H1 (cell line): ENCODE data around the gene PRG3. TPM values are rescaled to one million over a fixed set of nuclear protein-coding genes. Genes with fewer than 3 reads are reported as not detected.

ENCODE experiments used
- ASH2L ChIP-seq: fragments of 200-600, 300-600 bp; sonication (generic); IDR thresholded peaks from one replicate; pipeline ENCODE4 v1.7.1; 2017; ENCODE audit warnings: low read length
- ATF3 ChIP-seq: IDR thresholded peaks from 2 replicates; pipeline ENCODE4 v1.6.1; 2011; ENCODE audit warnings: low read depth, mild to moderate bottlenecking, low read length; ENCODE audit not compliant: insufficient read depth
- CBX5 ChIP-seq: fragments of 300-800, 300-1000 bp; sonication (generic); IDR thresholded peaks from 2 replicates; pipeline ENCODE4 v1.7.1; 2016; ENCODE audit warnings: antibody characterized with exemption, low read length, low read depth
- CBX8 ChIP-seq: fragments of 300-800, 300-1000 bp; sonication (generic); IDR thresholded peaks from 2 replicates; pipeline ENCODE4 v1.7.1; 2016; ENCODE audit warnings: low read depth, low read length, borderline replicate concordance
- CEBPB ChIP-seq: IDR thresholded peaks from 2 replicates; pipeline ENCODE4 v1.6.1; 2012; ENCODE audit warnings: low read depth, low read length
- CHD1 ChIP-seq: IDR thresholded peaks from 2 replicates; pipeline ENCODE4 v1.6.1; 2012; ENCODE audit warnings: low read depth, low read length, improper control_type of control experiment
- E2F6 ChIP-seq: IDR thresholded peaks from 2 replicates; pipeline ENCODE4 v1.6.1; 2012; ENCODE audit warnings: inconsistent platforms
- EP300 ChIP-seq, 2 experiments: IDR thresholded peaks; 1 replicate in 1 of 2; 2 replicates in 1 of 2; pipeline ENCODE4 v1.6.1; 2011 to 2012; ENCODE audit warnings: low read depth in 2 of 2, low read length in 2 of 2, mild to moderate bottlenecking in 2 of 2, borderline replicate concordance in 1 of 2, inconsistent platforms in 1 of 2, moderate library complexity in 1 of 2
- EZH2 ChIP-seq: fragments of 200-600 bp; sonication (generic); IDR thresholded peaks from 2 replicates; pipeline ENCODE4 v1.7.1; 2012; ENCODE audit warnings: low read depth, mild to moderate bottlenecking, moderate library complexity, low read length, inconsistent platforms; ENCODE audit not compliant: severe bottlenecking
- FOSL1 ChIP-seq: IDR thresholded peaks from 2 replicates; pipeline ENCODE4 v1.6.1; 2011; ENCODE audit warnings: mild to moderate bottlenecking, low read depth, low read length, moderate library complexity; ENCODE audit not compliant: insufficient read depth
- KDM5A ChIP-seq: fragments of 200-600 bp; IDR thresholded peaks from 2 replicates; pipeline ENCODE4 v1.7.1; 2012; ENCODE audit warnings: mild to moderate bottlenecking, low read length, inconsistent platforms, mixed read lengths
- MAX ChIP-seq: IDR thresholded peaks from 2 replicates; pipeline ENCODE4 v1.6.1; 2012; ENCODE audit warnings: inconsistent platforms
- NRF1 ChIP-seq: IDR thresholded peaks from 2 replicates; pipeline ENCODE4 v1.6.1; 2011; ENCODE audit warnings: mild to moderate bottlenecking, low read depth, low read length, improper control_type of control experiment
- POLR2AphosphoS5 ChIP-seq: IDR thresholded peaks from 2 replicates; pipeline ENCODE4 v1.6.1; 2011; ENCODE audit warnings: low read depth, low read length
- RAD21 ChIP-seq, 2 experiments: IDR thresholded peaks in 1 of 2; conservative IDR thresholded peaks in 1 of 2; 2 replicates each; pipeline ENCODE4 v1.6.1; 2011; ENCODE audit warnings: low read depth in 2 of 2, low read length in 2 of 2, improper control_type of control experiment in 1 of 2, inconsistent platforms in 1 of 2, mild to moderate bottlenecking in 1 of 2, moderate library complexity in 1 of 2
- RBBP5 ChIP-seq: IDR thresholded peaks from 2 replicates; pipeline ENCODE4 v1.7.1; 2012; ENCODE audit warnings: low read depth, mild to moderate bottlenecking, inconsistent platforms, low read length, moderate library complexity, borderline replicate concordance
- SIN3A ChIP-seq, 2 experiments: IDR thresholded peaks in 1 of 2; conservative IDR thresholded peaks in 1 of 2; 2 replicates each; pipeline ENCODE4 v1.6.1; 2011 to 2012; ENCODE audit warnings: low read length in 2 of 2, improper control_type of control experiment in 1 of 2, low read depth in 1 of 2, mild to moderate bottlenecking in 1 of 2
- SIRT6 ChIP-seq: IDR thresholded peaks from one replicate; pipeline ENCODE4 v1.7.1; 2012; ENCODE audit warnings: low read length, inconsistent platforms
- SIX5 ChIP-seq: IDR thresholded peaks from 2 replicates; pipeline ENCODE4 v1.6.1; 2011; ENCODE audit warnings: mild to moderate bottlenecking, low read depth, low read length
- SP1 ChIP-seq: IDR thresholded peaks from 2 replicates; pipeline ENCODE4 v1.6.1; 2011; ENCODE audit warnings: low read depth, low read length
- SRF ChIP-seq: IDR thresholded peaks from 2 replicates; pipeline ENCODE4 v1.6.1; 2011; ENCODE audit warnings: mild to moderate bottlenecking, low read depth, low read length, moderate library complexity
- TCF12 ChIP-seq: IDR thresholded peaks from 2 replicates; pipeline ENCODE4 v1.6.1; 2011; ENCODE audit warnings: low read depth, mild to moderate bottlenecking, low read length
- USF2 ChIP-seq: IDR thresholded peaks from 2 replicates; pipeline ENCODE4 v1.6.1; 2011; ENCODE audit warnings: low read length, improper control_type of control experiment
- polyA plus RNA-seq, 7 experiments: library from polyadenylated mRNA; depleted of rRNA in 3 of 7; stranded (reverse) in 5 of 7; unstranded in 2 of 7; fragments of >200 nt in 5 of 7; fragments of 200-250 nt in 2 of 7; gene quantifications; 1 replicate in 5 of 7; 2 replicates in 1 of 7; 4 replicates in 1 of 7; pipeline versions ENCODE4 v1.2.1 to v1.2.3, GENCODE V29; 2011 to 2013; ENCODE audit warnings: missing spikeins in 2 of 7, mixed read lengths in 2 of 7
- total RNA-seq: library from RNA; stranded (reverse); fragmentation: NEBNext Ultra II Directional; extraction: Animal tissue kit (Norgen Biotek cat#: 25700); gene quantifications from 2 replicates; pipeline ENCODE4 v1.2.1, GENCODE V29; 2021

The PRG3 gene
- total and polyA plus RNA-seq, 2 of the 8 experiments (the other 6 are each of a cell fraction or from before 2014, with no cell fraction given), result not detected

GRCh38 chr11:57426439-57426928 lies 45.5 kb upstream of the PRG3 start (continued):
- no peak for TF ChIP-seq RAD21 (IDR thresholded peaks at IDR 0.05 in 1 of 2, conservative IDR thresholded peaks at IDR 0.05 in 1 of 2; ENCODE audit: low read depth in 2 of 2, low read length in 2 of 2)
- TF ChIP-seq POLR2AphosphoS5, result no peak
- no peak for TF ChIP-seq CBX5
- TF ChIP-seq SRF, result no peak
- TF ChIP-seq USF2, result no peak
- no peak for TF ChIP-seq TCF12
- TF ChIP-seq RBBP5, result no peak
- TF ChIP-seq E2F6, result peak; percentile 31; the same call in 1 of the 2 replicates
- TF ChIP-seq MAX, result peak; percentile 76; the same call in 1 of the 2 replicates
- 0 out of 4 replicates have a peak, but pooled peaks of 1 of the 2 experiments have one; percentile 9 for TF ChIP-seq SIN3A (conservative IDR thresholded peaks at IDR 0.05 in 1 of 2, IDR thresholded peaks at IDR 0.05 in 1 of 2; ENCODE audit: low read depth in 1 of 2, low read length in 2 of 2)
- TF ChIP-seq KDM5A, result no peak
- no peak for TF ChIP-seq EZH2
- TF ChIP-seq NRF1, result no peak
- TF ChIP-seq FOSL1, result no peak
- no peak for TF ChIP-seq ATF3
- no peak for TF ChIP-seq SIX5
- no peak for TF ChIP-seq SP1
- no peak for TF ChIP-seq SIRT6
- TF ChIP-seq CBX8, result no peak
- no peak for TF ChIP-seq EP300 (IDR thresholded peaks at IDR 0.05; ENCODE audit: borderline replicate concordance in 1 of 2, low read depth in 2 of 2, low read length in 2 of 2)
- peak; percentile 71 for TF ChIP-seq ASH2L
- no peak for TF ChIP-seq CEBPB
- TF ChIP-seq CHD1, result no peak
